ENCODE results near the gene COQ9. TPM values are rescaled to one million over a fixed set of nuclear protein-coding genes. Genes with fewer than 3 reads are reported as not detected.

Gene COQ9
- total RNA-seq, 2 donors from 2014 or later = 56.4 to 68.6 TPM

GRCh38 chr16:57481421-57481820 is 34.1 kb downstream of the COQ9 start:
- no peaks in the 10 kb centered on the region for H3K9me3 ChIP-seq
- no peak for TF ChIP-seq POLR2AphosphoS5 (IDR thresholded peaks at IDR 0.05)
- no peak for TF ChIP-seq CTCF (IDR thresholded peaks at IDR 0.05)
- H3K27me3 ChIP-seq (replicated peaks; ENCODE audit: insufficient read depth) = no peaks in the 10 kb centered on the region
- no peaks in the 10 kb centered on the region for H3K36me3 ChIP-seq
- DNase-seq (ENCODE audit: low spot score) = no peak
- 85% methylated on average over 4 of the region's 4 CpGs for WGBS
- no peak overlapping the region for H3K27ac ChIP-seq
- peaks cover 5% of the 10 kb centered on the region for H3K4me1 ChIP-seq (replicated peaks)
- intact Hi-C loops (cut with DNase I) = no loop called here
- no peak overlapping the region for H3K4me3 ChIP-seq

DNA sequence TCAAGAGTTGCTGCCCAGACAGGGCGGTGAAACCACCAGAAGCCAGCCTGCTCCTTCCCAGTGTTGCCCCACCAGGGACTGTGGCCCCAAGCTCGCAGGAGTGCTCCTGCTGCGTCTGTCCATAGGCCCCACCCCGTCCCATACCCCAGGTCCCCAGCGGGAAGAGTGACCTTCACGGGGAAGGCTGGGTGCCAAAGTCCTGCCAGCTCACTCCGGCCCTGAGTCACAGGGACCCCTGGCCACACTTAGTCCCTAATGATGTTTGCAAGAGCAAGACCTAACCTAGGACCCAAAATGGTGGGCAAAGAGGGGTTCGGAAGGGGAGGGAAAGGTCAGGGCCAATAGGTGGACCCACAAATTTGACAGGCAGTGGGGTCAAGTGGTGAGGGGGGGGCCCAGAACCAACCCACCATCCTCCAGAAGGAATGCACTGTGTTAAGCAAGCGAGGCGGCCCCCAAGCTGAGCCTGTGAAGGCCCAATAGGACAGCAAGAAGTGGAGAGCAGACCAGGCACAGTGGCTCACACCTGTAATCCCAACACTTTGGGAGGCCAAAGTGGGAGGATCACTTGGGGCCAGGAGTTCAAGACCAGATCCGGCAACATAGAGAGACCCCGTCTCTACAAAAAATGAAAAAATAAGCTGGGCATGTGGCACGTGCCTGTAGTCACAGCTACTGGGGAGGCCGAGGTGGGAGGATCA is 35.7 kb downstream of the COQ9 start:
- TF ChIP-seq POLR2A (IDR thresholded peaks at IDR 0.05) = no peak
- no peak for TF ChIP-seq CTCF (IDR thresholded peaks at IDR 0.05)
- no peak for TF ChIP-seq POLR2AphosphoS5 (IDR thresholded peaks at IDR 0.05)
- no peak for DNase-seq (ENCODE audit: low spot score)
- H3K27me3 ChIP-seq (replicated peaks; ENCODE audit: insufficient read depth) = no peaks in the 10 kb centered on the region
- no peaks in the 10 kb centered on the region for H3K9me3 ChIP-seq
- peaks cover 5% of the 10 kb centered on the region for H3K4me1 ChIP-seq (replicated peaks)
- H3K27ac ChIP-seq = no peak overlapping the region
- intact Hi-C loops (cut with DNase I) = no loop called here
- no peak overlapping the region for H3K4me3 ChIP-seq
- H3K36me3 ChIP-seq = no peaks in the 10 kb centered on the region
- 75% methylated on average over 14 of the region's 14 CpGs for WGBS

DNA sequence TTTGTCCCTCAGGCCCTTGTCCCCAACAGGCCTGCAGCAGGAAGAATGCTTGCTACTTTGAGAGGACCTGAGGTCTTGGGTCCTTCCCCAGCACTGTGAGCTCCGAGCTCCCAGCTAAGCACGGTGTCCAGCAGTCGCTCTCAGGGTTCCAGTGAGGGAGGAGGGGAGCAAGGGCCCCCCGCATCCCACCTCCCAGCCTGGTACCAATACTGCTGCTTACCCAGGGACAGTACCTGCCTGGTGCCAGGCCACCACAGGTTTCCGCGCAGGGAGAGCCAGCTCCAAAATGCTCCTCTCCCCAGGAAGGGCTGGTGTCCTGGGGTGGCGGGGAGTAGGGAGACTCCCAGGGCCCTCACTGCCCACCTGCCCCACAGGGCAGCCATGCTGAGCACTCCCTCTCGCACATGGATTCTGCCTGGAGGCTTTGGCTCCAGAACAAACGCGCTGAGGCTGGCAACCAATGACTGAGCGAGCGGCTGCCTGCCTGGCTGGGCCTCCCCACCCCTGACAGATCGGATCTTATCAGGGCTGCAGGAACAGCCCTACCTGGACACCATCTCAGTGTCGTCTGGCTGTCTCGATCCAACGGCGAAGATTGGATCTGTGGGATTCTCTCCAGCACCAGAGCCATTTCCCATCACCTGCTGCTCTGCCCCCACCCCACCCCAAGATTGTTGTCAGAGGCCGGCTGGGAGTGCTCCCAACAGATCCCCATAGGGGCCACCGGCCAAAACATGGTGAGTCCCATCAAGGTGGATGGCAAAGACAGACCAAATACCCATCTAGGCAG is 36.6 kb downstream of the COQ9 start:
- peak; percentile 43 for DNase-seq (ENCODE audit: low spot score)
- Histone ChIP-seq H3K27ac (no peak overlapping the region), H3K4me1 (replicated peaks) (peaks cover 5% of the 10 kb centered on the region), H3K9me3 (no peaks in the 10 kb centered on the region), H3K27me3 (replicated peaks; ENCODE audit: insufficient read depth) (no peaks in the 10 kb centered on the region), H3K4me3 (no peak overlapping the region), H3K36me3 (no peaks in the 10 kb centered on the region)
- 29% methylated on average over 19 of the region's 19 CpGs for WGBS
- no peak for TF ChIP-seq POLR2A (IDR thresholded peaks at IDR 0.05)
- peak; percentile 19 for TF ChIP-seq POLR2AphosphoS5 (IDR thresholded peaks at IDR 0.05)
- intact Hi-C loops (cut with DNase I) = no loop called here

DNA sequence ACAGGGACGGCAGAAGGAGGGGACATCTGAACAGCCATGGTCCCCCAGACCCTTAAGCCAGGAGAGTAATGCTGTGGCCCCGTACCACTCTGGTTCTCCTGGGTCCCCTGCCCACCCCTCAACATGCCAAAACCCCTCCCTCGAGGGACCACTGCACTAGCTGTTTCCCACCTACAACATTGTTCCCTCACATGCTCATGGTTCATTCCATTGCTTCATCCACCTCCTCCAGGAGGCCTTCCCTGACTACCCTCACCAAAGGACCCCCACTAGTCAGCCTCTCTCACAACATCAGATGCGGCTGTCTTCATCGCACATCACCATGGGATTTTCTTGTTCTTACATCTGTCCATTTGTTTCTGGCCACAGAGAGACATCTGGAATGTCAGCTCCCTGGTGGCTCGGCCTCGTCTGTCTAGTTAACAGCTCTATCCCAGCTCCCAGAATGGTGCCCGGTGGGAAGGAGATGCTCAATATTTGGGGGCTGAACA is 37.3 kb downstream of the COQ9 start:
- no peaks in the 10 kb centered on the region for H3K27me3 ChIP-seq (replicated peaks; ENCODE audit: insufficient read depth)
- no peak for DNase-seq (ENCODE audit: low spot score)
- intact Hi-C loops (cut with DNase I) = no loop called here
- no peaks in the 10 kb centered on the region for H3K9me3 ChIP-seq
- H3K36me3 ChIP-seq = no peaks in the 10 kb centered on the region
- no peak overlapping the region for H3K4me3 ChIP-seq
- no peak overlapping the region for H3K27ac ChIP-seq
- WGBS = 81% methylated on average over 8 of the region's 8 CpGs
- peaks cover 5% of the 10 kb centered on the region for H3K4me1 ChIP-seq (replicated peaks)
- TF ChIP-seq CTCF (IDR thresholded peaks at IDR 0.05) = no peak
- no peak for TF ChIP-seq POLR2AphosphoS5 (IDR thresholded peaks at IDR 0.05)
- no peak for TF ChIP-seq POLR2A (IDR thresholded peaks at IDR 0.05)

GRCh38 chr16:57485091-57485915 is 38.0 kb downstream of the COQ9 start:
- Histone ChIP-seq H3K4me1 (replicated peaks) (peaks cover 5% of the 10 kb centered on the region), H3K9me3 (no peaks in the 10 kb centered on the region), H3K27me3 (replicated peaks; ENCODE audit: insufficient read depth) (no peaks in the 10 kb centered on the region), H3K4me3 (peak overlapping the region; percentile 67 to 68), H3K36me3 (no peaks in the 10 kb centered on the region), H3K27ac (peak overlapping the region; percentile 68 to 71)
- DNase-seq (ENCODE audit: low spot score) = no peak
- intact Hi-C loops (cut with DNase I) = no loop called here
- WGBS = 60% methylated on average over 14 of the region's 14 CpGs
- no peak for TF ChIP-seq POLR2A (IDR thresholded peaks at IDR 0.05)
- no peak for TF ChIP-seq CTCF (IDR thresholded peaks at IDR 0.05)
- no peak for TF ChIP-seq POLR2AphosphoS5 (IDR thresholded peaks at IDR 0.05)
